Aorta (tissue), 5 donors: Measurements from ENCODE around the gene SERPINB6. TPM values are rescaled to one million over a fixed set of nuclear protein-coding genes. Genes with fewer than 3 reads are reported as not detected.
A peak's percentile ranks its signal among the peaks of the same experiment; 100 is the strongest.

Source experiments
- ATAC-seq: fragments of 200-7000 bp; cut with Tn5 transposase; one replicate; pipeline ENCODE4 v1.9.1; 2022; ENCODE audit warnings: moderate library complexity; ENCODE audit not compliant: low FRiP score
- DNase-seq, 2 donors: peaks; one replicate each; pipeline ENCODE4 v3.0.0-alpha.2; 2020
- H3K27ac ChIP-seq, 2 donors: one replicate each; pipeline ENCODE4 v1.5.1; 2013; ENCODE audit warnings: low read length in 2 of 2, mild to moderate bottlenecking in 2 of 2, moderate library complexity in 2 of 2, control low read depth in 1 of 2, inconsistent platforms in 1 of 2, low read depth in 1 of 2
- H3K27me3 ChIP-seq, 2 donors: one replicate each; pipeline ENCODE4 v1.6.1; 2013; ENCODE audit warnings: control low read depth in 1 of 2, low read length in 1 of 2, mild to moderate bottlenecking in 1 of 2, moderate library complexity in 1 of 2; ENCODE audit not compliant: insufficient read depth in 2 of 2, control insufficient read depth in 1 of 2
- H3K36me3 ChIP-seq, 2 donors: one replicate each; pipeline ENCODE4 v1.6.1; 2013; ENCODE audit warnings: control low read depth in 1 of 2, low read length in 1 of 2, mild to moderate bottlenecking in 1 of 2; ENCODE audit not compliant: insufficient read depth in 2 of 2, control insufficient read depth in 1 of 2
- H3K4me1 ChIP-seq, 2 donors: one replicate each; pipeline ENCODE4 v1.6.1; 2013; ENCODE audit warnings: low read length in 2 of 2, control low read depth in 1 of 2, mild to moderate bottlenecking in 1 of 2, moderate library complexity in 1 of 2; ENCODE audit not compliant: insufficient read depth in 2 of 2, control insufficient read depth in 1 of 2
- H3K4me3 ChIP-seq, 2 donors: one replicate each; pipeline ENCODE4 v1.5.1; 2013; ENCODE audit warnings: low read length in 2 of 2, control low read depth in 1 of 2, mild to moderate bottlenecking in 1 of 2
- H3K9me3 ChIP-seq: one replicate; pipeline ENCODE4 v1.6.1; 2013; ENCODE audit warnings: mild to moderate bottlenecking, low read length; ENCODE audit not compliant: control insufficient read depth
- WGBS, 2 donors: extraction: QIAGEN DNeasy Blood & Tissue Kit; methylation state at CpG; one replicate each; pipeline ENCODE4 v1.1.7; 2013; 5-methylcytosine and 5-hydroxymethylcytosine counted together
- intact Hi-C, 2 donors: fragments of 100-400 bp; cut with DNase I; formaldehyde crosslinking; loops; one replicate each; pipeline versions ENCODE4 v1.14.2 to v1.15.0; 2022
- polyA plus RNA-seq, 2 donors: library from polyadenylated mRNA; stranded (reverse); fragments of 200-250 nt; gene quantifications; one replicate each; pipeline ENCODE4 v1.2.3, GENCODE V29; 2013
- total RNA-seq, 2 donors: library from RNA; stranded (reverse); fragmentation: NEBNext Ultra II Directional; extraction: Animal tissue kit (Norgen Biotek cat#: 25700); gene quantifications; one replicate each; pipeline ENCODE4 v1.2.1, GENCODE V29; 2021
- donor health status: healthy with polysubstance abuse.
- donor health status: Bipolar disorder and iron deficiency.
- donor health status: DM: no; HTN: no; CAD: no.
- donor health status: DM: no; HTN: no; CAD: no.
- donor health status: DM: yes; HTN: yes; CAD: no.

The SERPINB6 gene
- total and polyA plus RNA-seq, 4 donors: 111 to 243 (median 153) TPM

DNA sequence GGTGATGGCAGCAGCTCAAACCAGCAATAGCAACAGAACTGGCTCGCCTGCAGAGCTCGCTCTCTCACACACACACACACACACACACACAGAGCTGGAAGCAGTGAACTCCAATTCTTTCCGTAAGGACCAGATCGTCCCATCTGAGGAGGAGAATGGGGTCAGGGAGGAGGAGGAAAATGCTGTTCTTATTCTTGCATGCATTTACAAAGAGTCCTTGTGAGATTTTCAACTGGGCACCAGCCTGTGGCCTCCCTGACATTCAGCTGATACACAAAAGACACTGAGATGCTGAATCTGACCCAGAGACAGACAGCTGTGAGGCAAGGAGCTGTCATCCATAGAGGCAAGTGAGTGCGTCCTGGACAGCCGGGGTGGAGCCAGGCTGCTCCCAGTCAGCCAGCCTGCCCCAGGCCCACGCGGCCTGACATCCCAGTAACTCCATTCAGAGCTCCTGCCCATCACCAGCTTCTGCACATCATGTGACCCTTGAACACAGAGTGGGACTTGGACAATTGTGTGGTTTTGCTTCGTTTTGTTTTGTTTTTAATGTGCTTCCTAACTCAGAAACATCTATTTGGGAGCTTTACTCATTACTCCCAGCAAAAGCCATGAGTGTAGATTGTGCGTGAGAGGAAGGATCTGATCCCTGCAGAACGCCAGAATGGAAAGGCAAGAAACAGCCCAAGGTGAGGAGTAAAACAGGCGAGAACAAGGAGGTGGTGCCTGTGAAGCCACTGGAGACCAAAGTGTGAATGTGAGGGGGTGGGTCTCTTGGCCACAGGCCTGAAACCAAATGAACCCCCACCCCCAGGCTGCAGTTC lies 70.3 kb downstream of the SERPINB6 start:
- H3K9me3 ChIP-seq: no peaks in the 10 kb centered on the region
- no peaks in the 10 kb centered on the region for H3K4me1 ChIP-seq
- 67 to 73% methylated on average over 12 of the region's 12 CpGs for WGBS, 2 donors
- ATAC-seq (peak; percentile 42), DNase-seq (no peak)
- H3K4me3 ChIP-seq: no peak overlapping the region
- no peak overlapping the region for H3K27ac ChIP-seq
- H3K36me3 ChIP-seq: no peaks in the 10 kb centered on the region
- intact Hi-C loops: no loop called here
- H3K27me3 ChIP-seq: no peaks in the 10 kb centered on the region

DNA sequence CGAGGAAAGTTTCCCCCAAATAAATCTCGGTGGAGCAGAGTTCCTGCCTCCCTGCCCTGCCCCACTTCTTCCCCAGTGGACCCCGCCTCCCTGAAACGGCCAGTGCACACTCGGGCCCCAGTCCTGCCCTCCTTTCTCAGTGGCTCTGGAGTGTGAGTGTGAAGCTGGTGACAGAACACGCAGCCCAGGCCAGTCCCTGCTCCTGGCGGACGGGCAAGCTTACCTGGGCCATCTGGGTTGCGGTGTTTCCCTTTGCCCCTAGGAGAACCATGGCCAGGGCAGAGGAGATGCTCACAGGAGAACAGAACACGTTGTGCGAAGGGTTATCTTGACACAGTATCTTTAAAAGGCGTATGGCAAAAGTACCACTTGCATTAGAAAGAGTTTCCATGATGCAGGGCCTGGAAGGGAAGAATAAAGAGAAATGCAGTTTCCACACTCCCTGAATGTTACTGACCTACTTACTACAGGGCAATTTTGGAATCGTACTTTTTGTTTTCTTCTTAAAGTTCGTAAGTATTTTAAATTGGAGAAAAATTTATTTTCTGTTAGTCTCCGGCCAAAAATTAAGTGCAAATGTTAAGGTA lies 71.1 kb downstream of the SERPINB6 start:
- H3K4me3 ChIP-seq: no peak overlapping the region
- H3K36me3 ChIP-seq: peaks cover 0 to under 1% of the 10 kb centered on the region in 2 donors
- H3K9me3 ChIP-seq: no peaks in the 10 kb centered on the region
- DNase-seq (no peak), ATAC-seq (peak; percentile 64)
- no peak overlapping the region for H3K27ac ChIP-seq
- 70 to 71% methylated on average over 15 of the region's 15 CpGs for WGBS, 2 donors
- intact Hi-C loops: no loop called here
- H3K27me3 ChIP-seq: no peaks in the 10 kb centered on the region
- no peaks in the 10 kb centered on the region for H3K4me1 ChIP-seq

DNA sequence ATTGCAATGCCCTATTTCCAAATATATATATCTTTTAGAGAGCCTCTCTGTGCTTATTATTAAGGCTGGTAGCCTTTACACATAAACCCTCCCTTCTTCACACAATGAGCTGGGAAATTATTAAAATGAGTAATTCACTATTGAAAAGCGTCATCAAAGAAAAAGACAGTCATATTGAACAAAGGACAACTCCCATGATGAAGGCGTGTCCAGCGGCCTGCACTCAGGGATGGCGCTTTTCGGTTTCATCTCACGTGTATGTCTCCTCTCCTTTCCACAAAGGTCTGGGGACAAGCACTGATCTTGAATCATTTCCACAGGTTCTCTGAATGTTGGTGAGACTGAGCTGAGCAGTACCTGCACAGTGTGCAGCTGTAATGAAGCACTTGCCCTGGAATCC lies 71.8 kb downstream of the SERPINB6 start:
- H3K27ac ChIP-seq: no peak overlapping the region
- no peaks in the 10 kb centered on the region for H3K27me3 ChIP-seq
- DNase-seq (no peak), ATAC-seq (no peak)
- H3K4me3 ChIP-seq: no peak overlapping the region
- H3K9me3 ChIP-seq: no peaks in the 10 kb centered on the region
- no peaks in the 10 kb centered on the region for H3K4me1 ChIP-seq
- 95 to 96% methylated on average over 6 of the region's 6 CpGs for WGBS, 2 donors
- intact Hi-C loops: no loop called here
- H3K36me3 ChIP-seq: peaks cover 0 to 5% of the 10 kb centered on the region in 2 donors

Other genes starting within 250 kb of the SERPINB6 start
- 1 to 10 TPM; 1.4 to 1.7 TPM for gene MYLK4, start 220.6 kb downstream of the SERPINB6 start, total RNA-seq
- 1 to 10 TPM in 1 of 2 donors, under 1 TPM in 1; 0.38 to 2.5 TPM for gene MYLK4, start 220.6 kb downstream of the SERPINB6 start, polyA plus RNA-seq
- gene WRNIP1, start 206.2 kb downstream of the SERPINB6 start, total RNA-seq: 10 to 100 TPM; 36.8 to 39.7 TPM
- 10 to 100 TPM; 23.2 to 40.3 TPM for gene WRNIP1, start 206.2 kb downstream of the SERPINB6 start, polyA plus RNA-seq
- 10 to 100 TPM; 42.8 to 46.6 TPM for gene SERPINB1, start 129.7 kb downstream of the SERPINB6 start, total RNA-seq
- gene SERPINB1, start 129.7 kb downstream of the SERPINB6 start, polyA plus RNA-seq: 10 to 100 TPM; 30.2 to 59.5 TPM
- gene SERPINB9, start 68.3 kb downstream of the SERPINB6 start, total RNA-seq: 10 to 100 TPM; 11.5 to 14.5 TPM
- gene SERPINB9, start 68.3 kb downstream of the SERPINB6 start, polyA plus RNA-seq: 1 to 10 TPM; 4.9 to 5.4 TPM
- 10 to 100 TPM; 23.2 to 40.3 TPM for gene NQO2, start 28.3 kb upstream of the SERPINB6 start, total RNA-seq
- 10 to 100 TPM; 58.6 to 58.9 TPM for gene NQO2, start 28.3 kb upstream of the SERPINB6 start, polyA plus RNA-seq
- gene RIPK1, start 96.9 kb upstream of the SERPINB6 start, total RNA-seq: 10 to 100 TPM; 23.1 to 27.3 TPM
- 10 to 100 TPM in 1 of 2 donors, 1 to 10 TPM in 1; 9.9 to 21.8 TPM for gene RIPK1, start 96.9 kb upstream of the SERPINB6 start, polyA plus RNA-seq
- 10 to 100 TPM in 1 of 2 donors, 1 to 10 TPM in 1; 6.4 to 14.6 TPM for gene BPHL, start 147.1 kb upstream of the SERPINB6 start, total RNA-seq
- 10 to 100 TPM; 16.2 to 18.7 TPM for gene BPHL, start 147.1 kb upstream of the SERPINB6 start, polyA plus RNA-seq
- gene TUBB2A, start 186.0 kb upstream of the SERPINB6 start, total RNA-seq: 10 to 100 TPM; 33.7 to 40.0 TPM
- 10 to 100 TPM; 16.9 to 39.4 TPM for gene TUBB2A, start 186.0 kb upstream of the SERPINB6 start, polyA plus RNA-seq